Fibroblast of pulmonary artery (primary cell): ENCODE results near the gene WDR91.

Source experiments
- DNase-seq: peaks from one replicate; pipeline ENCODE4 v3.0.0-alpha.2; 2010; ENCODE audit warnings: low read depth
- H3K4me3 ChIP-seq: replicated peaks from 2 replicates; pipeline ENCODE4 v1.5.1; 2011; ENCODE audit warnings: low read depth, mild to moderate bottlenecking, control low read depth, low read length, moderate library complexity
- TF ChIP-seq, protein P1 (sequence below): IDR thresholded peaks from 2 replicates; pipeline ENCODE4 v1.5.1; 2011; ENCODE audit warnings: mild to moderate bottlenecking, control low read depth, low read length, inconsistent platforms; ENCODE audit errors: missing control alignments

Gene WDR91

DNA sequence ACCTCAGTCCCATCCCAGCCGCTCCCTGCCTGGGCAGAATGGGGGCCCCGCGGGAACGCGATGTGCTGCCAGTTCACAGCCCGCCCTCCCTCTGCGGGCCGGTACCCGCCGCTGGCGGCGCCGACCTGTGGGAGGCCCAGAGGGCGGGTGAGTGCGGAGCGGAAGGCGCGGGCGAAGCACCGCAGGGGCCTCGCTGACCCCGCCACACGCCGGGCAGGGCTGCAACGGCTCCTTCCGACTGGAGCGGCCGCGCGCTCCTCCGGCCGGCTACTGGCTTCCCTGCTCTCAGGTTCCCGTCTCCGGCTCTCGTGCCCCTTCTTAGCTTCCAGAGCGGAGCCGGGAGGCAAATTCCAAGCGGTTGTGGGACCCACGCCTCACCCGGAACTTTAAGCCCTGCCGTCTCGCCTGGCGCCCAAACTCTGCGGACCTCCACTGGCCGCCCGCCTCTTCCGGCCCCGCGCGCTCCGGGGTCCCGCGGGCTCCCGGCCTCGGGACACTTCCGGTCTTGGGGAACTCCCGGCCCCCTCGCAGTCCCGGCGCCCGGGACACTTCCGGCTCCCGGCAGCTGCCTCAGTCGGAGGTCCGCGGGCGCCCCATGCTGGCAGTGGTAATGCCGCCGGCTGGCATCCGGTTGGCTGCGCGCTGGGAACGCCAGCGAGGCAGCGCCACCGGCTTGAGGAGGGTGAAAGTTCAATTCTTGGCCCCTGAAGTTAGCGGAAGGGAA lies 40.9 kb downstream of the WDR91 start, which contains the start of gene CYREN:
Gene CYREN (minus strand): TSS at position 434 of the 724 bp plus-strand sequence. CDS start 1,785 bp downstream, outside the sequence.
- peak within 1 kb of the TSS; percentile 68 for H3K4me3 ChIP-seq
- TF ChIP-seq, protein P1, sequence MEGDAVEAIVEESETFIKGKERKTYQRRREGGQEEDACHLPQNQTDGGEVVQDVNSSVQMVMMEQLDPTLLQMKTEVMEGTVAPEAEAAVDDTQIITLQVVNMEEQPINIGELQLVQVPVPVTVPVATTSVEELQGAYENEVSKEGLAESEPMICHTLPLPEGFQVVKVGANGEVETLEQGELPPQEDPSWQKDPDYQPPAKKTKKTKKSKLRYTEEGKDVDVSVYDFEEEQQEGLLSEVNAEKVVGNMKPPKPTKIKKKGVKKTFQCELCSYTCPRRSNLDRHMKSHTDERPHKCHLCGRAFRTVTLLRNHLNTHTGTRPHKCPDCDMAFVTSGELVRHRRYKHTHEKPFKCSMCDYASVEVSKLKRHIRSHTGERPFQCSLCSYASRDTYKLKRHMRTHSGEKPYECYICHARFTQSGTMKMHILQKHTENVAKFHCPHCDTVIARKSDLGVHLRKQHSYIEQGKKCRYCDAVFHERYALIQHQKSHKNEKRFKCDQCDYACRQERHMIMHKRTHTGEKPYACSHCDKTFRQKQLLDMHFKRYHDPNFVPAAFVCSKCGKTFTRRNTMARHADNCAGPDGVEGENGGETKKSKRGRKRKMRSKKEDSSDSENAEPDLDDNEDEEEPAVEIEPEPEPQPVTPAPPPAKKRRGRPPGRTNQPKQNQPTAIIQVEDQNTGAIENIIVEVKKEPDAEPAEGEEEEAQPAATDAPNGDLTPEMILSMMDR, result peak; percentile 43
- DNase-seq, result peak; percentile 94

DNA sequence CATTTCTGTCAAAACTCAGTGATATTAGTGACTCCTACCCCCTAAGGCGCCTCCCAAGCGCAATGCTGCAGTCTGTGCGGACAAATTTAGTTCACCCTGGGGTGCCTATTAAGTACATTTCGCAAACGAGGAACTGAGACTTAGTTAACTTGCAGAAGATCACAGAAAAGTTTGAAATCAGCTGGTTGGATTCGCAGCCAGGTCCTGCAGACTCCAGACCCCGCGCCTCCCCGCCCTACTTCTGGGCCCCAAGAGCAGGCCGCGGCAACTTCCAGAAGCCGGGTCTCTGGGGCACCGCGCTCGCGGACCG lies 41.4 kb downstream of the WDR91 start:
- TF ChIP-seq, protein P1, result no peak
- no peak for DNase-seq
- peak overlapping the region; percentile 68 for H3K4me3 ChIP-seq

DNA sequence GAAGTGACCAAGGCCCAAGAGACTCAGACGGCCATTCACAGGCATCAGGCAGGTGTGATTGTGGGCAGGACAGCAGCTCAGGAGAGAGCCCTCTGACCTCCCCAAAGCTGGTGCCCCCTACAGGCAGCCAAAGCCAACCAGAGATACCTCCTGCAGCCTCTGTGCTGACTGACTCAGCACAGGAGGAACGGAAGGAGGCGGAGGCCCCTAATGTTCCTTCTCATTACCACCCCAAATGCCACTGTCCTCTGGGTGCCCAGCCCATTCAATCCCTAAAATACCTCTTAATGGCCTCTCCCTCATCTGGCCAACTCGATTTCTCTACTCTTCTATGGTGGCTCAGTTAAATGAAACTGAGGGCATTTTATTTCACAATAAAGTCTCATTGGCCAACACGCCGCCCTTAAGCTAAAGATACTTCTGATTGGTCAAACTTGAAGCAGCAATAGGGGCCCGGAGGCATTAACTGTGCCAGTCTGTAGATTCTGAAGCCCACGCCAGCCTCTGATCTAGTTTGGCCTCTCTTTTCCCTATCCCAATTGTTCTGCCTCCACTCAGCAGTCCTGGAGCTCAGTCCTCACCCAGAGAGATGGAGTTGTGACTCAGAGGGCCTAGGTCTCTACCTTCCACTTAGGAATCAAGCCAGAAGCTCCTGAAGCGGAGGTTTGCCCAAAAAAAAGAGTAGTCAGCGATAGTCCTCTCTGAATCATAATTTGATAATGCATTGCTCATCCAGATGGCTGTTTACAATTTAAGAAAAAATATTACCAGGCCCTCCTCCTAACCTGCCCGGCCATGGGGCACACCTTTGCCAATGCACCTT lies 42.0 kb downstream of the WDR91 start:
- peak; percentile 27 for DNase-seq
- TF ChIP-seq, protein P1, result peak; percentile 31
- peak overlapping the region; percentile 68 for H3K4me3 ChIP-seq

DNA sequence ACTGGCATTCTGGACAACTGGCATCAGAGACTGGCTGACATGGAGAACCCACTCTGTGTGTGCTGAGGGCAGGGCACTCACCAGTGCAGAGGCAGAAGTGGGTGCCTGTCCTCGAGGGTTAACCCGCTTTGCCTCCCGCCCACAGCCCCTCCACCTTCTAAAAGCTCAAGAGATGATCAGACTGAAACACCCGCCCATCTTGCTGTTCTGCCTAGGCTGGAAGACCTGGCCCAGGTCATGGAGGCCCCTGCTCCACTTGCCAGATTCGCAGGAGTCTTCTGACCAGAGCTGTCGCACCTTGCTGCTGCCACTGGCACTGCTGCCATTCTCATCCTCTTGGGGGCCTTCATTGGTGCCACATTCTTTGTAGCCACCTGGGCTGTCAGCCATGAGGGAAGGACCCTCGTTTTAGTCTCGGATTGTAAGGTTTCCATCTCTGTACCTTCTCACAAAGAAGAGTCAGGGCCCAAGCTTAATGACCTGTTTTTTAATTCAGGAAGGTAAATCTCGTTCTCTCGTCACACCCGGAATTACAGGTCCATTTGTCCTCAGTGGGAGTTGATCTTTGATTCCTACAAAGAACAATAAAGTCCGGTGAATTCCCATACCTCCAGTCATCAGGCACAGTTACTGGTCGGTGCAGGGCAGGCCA lies 42.7 kb downstream of the WDR91 start:
- TF ChIP-seq, protein P1, result no peak
- peak overlapping the region; percentile 68 for H3K4me3 ChIP-seq
- no peak for DNase-seq

DNA sequence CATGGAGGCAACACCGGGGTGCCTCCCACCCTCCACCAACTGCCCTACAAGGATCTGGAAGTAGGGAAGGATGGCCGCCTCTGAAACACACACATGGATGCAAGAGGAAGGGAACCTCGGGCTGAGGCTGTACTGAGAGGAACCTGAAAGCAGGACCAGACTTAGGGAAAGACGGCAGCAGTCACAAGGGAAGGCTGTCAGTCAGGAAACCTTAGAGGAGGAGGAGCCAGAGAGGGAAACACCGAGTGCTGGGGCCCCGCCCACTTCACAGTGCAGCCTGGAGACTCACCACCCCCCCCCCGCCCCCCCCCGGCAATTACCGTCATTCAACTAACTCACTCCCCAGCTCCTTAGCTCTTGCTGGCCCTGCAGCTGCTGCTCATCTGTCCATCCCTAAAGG lies 43.3 kb downstream of the WDR91 start:
- TF ChIP-seq, protein P1, result no peak
- H3K4me3 ChIP-seq, result no peak overlapping the region
- DNase-seq, result no peak

DNA sequence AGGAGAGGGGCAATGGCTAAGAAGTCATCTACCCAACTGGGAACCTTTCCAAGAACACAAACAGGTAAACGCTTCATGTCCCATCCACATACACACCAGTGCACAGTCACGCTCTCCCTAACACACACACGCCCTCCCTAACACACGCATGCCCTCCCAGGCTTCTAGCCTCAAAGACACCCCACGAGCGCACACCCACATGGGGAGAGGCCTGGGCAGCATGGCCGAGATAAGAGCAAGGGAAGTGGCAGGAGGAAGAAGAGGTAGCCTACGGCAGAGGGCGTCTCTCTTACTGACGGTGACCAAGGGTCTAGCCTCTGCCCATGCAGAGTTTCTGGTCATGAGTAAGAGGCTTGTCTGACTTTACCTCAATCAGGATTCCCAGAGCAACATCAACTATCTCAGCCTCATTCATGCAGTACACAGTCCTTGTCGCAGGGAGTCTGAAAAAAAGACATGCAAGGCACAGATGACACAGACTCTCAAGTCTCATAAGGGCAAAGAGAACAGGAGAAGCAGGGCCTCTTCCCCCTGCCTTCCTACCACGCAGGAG lies 43.9 kb downstream of the WDR91 start:
- DNase-seq, result no peak
- H3K4me3 ChIP-seq, result no peak overlapping the region
- TF ChIP-seq, protein P1, result no peak
